GM19463 (cell line): Measurements from ENCODE around the gene WSB1.

Source experiments
- ATAC-seq: cut with Tn5 transposase; IDR thresholded peaks from one replicate; pipeline ENCODE4 v1.9.1; 2021; ENCODE audit warnings: mild to moderate bottlenecking, moderate library complexity; ENCODE audit not compliant: unreplicated experiment

WSB1 gene

DNA sequence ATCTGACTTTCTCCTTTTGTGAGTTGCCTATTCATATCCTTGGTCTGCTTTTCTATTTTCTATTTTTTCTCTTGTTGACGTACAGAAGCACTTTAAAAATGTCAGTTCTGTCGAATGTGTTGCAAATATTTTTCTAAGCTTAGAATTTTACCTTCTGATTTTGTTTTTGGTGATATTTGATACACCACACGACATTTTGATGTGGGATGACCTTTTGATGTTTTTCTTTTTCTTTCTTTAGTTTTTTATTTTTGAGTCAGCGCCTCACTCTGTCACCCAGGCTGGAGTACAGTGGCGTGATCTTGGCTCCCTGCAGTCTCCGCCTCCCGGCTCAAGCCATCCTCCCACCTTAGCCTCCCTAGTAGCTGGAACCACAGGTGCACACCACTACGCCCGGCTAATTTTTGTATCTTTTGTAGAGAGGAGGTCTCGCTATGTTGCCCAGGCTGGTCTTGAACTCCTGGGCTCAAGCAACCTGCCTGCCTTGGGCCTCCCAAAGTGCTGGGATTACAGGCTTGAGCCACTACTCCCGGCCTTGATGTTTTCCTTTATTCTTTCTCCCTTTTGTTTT lies 39.6 kb downstream of the WSB1 start:
- ATAC-seq, result no peak

DNA sequence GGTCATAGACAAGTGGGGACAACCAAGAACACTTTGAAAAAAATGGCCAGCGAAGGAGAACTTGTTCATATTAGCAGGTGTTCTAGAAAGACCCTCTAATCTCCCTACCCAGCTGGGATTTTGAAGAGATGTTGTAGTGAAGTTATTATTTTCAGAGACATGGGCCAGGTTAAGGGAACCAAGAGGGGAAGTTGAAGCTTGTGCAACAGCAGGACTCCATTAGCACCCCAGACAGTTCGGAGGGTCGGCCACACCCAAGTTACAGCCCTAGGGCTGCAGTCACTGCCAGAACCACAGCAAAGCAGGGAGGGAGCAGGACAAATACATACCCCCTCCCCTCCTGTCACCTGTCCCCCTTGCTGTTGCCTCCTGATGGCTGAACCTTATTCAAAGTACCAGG lies 42.3 kb downstream of the WSB1 start:
- ATAC-seq, result no peak

DNA sequence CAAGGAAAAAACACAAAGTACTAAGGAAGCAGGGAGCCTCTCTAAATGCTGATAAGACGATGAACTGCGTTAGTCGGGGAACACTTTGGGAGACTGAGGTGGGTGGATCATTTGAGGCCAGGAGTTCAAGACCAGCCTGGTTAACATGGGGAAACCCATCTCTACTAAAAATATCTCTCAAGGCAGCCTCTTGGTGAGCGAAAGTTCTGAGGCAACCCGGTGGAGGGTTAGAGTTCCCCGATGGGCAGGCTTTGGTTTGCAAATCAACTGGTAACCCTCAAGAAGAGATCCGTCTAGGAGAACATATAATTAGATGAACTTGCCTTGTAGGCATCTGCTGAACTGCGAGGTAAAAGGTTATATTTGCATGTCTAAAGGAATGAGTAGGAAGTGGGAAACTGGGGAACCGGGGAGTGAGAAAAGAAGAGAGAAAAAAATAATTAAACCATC lies 44.6 kb downstream of the WSB1 start:
- peak; percentile 80 for ATAC-seq

DNA sequence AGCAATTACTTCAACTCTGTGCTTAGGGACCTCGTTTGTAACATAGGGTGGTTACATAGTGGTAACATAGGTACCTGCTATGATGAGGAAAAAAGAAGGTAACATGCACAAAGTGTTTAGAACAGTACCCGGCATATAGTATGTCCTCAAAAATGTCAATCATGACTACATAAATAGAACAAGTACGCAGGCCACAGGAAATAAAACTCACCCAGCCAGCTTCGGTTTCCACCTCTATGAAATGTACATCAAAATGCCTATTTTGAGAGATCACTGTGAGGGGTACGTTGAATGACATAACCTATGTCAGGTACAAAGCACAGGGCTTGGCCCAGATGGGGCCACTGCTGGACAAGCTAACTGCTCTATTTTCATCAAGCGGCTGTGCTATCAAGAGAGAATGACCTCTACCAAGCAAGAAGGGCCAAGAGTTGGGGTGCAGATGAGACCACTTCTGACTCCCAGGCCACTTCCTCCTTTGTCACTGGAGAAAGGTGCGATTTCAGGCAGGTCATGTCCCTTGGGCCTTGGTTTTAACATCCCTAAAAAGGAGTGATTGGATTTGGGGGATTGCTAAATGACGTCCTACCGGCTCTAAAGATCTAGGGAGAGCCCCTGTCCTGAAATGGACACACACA lies 45.4 kb downstream of the WSB1 start:
- ATAC-seq, result peak; percentile 43

DNA sequence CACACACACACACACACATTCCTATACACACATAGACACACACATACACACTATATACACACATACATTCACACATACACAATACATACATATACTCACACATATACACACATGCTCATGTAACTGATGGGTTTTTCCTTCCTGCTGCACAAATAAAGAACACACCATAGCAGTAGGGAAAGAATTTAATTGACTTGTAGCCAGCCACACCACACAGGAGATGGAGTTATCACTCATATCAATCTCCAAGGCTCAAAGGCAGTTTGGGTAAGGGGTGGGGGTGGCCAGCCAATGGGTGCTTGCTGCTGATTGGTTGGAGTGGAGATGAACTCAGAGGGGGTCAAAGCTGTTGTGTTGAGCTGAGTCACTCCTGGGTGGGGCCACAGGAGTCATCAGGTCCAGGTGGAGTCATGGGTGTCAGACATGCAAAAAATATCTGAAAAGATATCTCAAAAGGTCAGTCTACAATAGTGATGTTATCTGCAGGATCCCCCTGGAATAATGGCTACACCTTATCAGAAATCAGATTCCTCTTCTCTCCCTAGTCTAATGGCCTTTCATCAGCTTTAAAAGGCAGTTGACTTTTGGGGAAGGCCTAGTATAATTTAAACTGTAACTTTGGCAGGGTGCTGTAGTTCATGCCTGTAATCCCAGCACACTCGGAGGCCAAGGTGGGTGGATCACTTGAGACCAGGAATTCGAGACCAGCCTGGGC lies 46.1 kb downstream of the WSB1 start:
- no peak for ATAC-seq

DNA sequence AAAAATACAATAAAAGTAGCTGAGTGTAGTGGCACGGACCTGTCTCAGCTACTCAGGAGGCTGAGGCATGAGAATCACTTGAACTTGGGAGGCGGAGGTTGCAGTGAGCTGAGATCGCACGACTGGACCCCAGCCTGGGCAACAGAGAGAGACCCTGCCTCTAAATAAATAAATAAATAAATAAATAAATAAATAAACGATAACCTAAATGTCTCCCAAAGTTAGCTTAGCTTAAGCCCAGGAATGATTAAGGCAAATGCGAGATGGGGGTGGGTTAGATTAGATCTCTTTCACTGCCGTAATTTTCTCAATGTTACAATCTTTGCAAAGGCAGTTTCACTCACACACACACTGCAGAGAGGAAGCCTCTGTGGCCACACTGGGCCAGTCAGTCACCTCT lies 46.7 kb downstream of the WSB1 start:
- ATAC-seq, result no peak

DNA sequence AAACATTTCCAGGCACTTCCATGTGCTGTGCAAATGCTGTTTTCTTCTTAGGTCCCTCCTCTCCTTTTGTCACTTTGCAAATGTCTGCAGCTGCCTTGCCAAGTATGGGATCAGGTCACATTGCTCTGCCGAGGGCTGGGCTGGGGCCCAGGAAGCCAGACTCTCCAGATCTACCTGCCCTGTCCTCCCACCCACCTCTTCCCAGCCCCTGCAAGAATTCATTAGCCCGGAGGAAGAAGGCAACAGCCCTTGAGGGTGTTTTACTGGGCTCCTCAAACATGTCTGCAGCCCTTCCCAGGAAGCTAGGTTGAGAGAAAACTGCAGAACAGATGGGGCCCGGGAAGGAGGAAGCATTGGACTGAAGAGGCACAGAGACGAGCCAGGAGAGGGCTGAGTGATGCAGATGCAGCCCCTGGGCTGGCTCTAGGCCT lies 47.1 kb downstream of the WSB1 start:
- ATAC-seq, result no peak

DNA sequence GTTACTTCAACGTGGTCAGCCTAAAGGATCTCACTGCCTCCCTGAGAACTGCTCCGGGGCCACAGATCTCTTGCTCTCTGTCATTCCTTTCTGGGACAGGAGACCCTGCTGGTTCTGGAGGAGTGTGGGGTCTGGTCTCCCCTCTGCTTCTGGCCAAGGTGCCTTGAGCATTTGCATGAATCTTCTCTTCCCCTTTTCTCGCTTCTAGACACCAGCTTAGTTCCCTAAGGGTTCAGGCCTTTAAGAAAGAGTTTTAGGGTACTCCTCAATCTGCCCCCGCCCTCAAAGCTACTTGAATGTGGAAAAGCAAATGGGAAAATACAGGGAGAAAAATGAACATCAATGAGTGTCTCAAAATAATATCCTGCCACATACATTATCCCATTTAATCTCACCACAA lies 48.1 kb downstream of the WSB1 start:
- no peak for ATAC-seq

DNA sequence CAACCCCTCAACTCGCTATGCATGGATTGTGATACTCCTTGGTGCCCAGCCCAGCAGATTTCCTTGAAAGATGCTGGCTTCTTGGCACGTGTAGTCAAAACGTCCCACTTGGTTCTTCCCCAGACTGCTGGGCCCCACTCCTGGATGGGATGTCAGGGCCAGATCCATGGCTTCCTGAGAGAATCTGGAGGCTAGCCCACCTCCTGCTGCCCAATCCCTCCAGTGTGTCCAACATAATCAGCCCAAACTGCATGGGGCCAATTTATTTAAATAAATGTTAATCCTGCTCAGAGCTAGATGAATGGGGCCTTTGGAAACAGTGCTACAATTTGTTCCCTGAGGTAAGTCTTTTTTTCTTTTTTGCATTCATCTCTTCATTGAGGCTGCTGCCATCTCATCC lies 49.4 kb downstream of the WSB1 start:
- ATAC-seq, result no peak

DNA sequence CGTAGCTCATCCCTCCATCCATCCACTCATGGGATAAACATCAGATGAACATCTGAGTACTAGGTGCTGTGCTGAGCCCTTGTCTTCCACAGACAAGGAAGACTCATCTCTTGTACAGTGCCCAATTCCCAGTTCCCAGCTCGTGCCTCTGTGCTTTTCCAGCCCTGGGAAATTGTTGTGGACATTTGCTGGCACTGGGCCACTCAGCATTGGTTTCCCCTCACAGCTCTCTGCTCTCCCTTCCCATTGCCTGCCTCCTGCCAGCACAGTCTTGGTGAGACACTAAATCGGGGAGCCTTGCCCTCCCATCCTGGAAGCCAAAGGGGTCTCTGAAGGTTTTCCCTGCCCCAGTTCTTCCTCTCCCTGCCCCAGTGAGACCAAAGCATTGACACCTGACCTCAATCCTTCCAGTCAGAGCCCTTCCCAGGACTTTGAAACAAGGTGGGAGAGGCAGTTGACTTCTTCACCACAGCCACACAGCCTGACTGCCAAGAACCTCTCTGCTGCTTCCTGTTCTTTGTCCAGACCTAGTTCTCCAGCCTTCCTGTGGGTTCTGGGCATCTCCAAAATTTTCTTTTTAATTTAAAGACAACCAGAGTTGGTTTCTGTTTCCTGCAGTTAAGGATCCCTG lies 50.2 kb downstream of the WSB1 start:
- no peak for ATAC-seq

DNA sequence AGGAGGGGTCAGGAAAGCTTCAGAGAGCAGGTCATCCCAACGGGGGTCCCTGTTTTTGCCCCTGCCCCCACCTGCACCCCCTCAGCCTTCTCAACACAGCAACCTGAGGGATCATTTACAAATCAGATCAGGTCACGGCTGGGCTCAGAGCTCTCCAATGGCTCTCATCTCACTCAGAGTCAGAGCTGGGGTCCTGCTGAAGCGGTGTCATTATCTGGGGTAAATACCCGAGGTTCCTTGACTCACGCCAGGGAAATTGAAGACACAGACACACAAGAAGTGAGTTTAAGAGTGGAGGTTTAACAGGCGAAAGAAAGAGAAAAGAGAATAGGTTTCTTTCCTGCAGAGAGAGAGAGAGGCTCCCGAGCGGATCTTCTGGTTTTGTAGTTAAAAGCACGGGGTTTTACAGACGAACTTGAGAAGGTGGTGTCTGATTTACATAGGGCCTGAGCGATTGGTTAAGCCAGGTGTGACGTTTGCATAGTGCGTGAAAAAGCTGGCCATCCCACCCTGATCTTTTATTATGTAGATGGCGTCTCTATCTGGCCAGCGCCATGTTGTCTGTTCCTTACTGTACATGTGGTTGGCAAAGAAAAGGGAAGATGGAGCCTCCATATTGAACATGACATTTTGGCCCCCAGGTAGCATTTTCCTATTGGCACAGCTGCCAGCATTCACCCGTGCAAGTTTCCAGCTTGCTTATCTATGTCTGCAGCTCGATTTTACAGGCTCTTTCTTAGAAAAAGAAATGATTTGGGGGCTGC lies 51.4 kb downstream of the WSB1 start:
- ATAC-seq, result no peak

DNA sequence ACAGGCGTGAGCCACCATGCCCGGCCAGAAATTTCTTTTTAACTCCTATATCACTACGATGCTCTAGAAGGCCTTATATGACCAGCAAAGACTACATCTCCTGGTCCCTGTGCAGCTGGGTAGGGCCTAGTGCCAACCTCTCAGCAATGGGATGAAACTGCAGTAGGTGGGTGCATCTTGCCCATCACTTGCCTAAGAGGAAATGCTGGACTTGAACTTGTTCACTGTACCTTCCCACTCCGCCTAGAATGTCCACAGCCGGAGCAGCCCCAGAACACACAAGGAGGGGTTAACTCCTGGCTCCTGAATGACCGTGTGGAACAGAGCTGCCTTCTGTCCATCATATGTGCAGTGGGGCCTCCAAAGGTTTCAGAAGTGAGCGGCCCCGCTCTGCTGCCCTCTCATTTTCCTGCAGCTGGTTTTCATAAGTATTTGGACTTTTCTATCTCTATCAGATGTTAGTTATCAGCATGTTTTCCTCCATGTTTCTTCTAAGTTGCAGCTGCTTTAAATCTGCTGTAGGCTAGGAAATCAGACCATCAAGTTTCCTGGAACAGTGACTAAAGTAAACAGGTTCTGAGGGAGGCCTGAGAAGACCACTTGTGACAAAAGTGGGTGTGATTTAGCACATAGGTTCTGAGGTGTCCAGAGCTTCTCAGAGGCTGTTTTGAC lies 52.5 kb downstream of the WSB1 start:
- no peak for ATAC-seq

DNA sequence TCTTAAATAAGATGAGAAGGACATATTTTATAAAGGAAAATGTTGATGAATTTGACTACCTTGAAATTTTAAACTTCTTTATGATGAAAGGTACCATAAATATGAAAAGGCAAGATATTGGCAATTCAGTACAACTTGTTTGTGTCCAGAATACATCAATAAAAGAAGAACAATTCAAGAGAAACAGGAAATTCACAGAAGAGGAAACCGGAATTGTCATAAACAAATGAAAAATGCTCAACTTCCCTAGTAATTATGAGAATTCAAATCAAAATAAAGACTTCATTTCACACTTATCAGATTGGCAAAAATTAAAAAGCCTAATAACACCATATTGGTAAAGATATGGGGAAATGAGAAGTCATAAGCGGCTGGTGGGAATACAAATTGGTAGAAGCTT lies 54.3 kb downstream of the WSB1 start:
- no peak for ATAC-seq

DNA sequence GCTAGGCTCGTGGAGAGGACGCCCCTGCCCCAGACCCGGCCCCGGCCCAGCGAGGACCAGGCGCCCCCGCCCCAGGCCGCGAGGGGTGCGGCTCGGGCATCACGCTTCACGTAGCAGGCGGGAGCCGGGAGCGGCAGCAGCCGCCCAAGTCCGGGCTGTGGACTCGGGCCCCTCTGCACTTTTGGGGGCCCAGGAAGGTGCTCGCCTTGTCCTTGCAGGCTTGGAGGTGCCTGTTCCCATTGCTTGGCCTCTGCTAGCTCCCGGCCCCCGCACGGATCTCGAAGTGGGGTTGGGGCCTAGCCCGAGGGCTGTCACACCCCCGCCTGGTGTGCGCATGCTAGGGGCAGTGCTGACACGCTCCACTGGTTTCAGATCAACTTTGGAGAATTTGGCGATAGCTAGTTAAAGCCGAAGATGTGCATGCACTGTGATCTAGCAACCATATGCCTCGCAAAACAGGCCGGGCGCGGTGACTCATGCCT lies 55.7 kb downstream of the WSB1 start:
- no peak for ATAC-seq

DNA sequence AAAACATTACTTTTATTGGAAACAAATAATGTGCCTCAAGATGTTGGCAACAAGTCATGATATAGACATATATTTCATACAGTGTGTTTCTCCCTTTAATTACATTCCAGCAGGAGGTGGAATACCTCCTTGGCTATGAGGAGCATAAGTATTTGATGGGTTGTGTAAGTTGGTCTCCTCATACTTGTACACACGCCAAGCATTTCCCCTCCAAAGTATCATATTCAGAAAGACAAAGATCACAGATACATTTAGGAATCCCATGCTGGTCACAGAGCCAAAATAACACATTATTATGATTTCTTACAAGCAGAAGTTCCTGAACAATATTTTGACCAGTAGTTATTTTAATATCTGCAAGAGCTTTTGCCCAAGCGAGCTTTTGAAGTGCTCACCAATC lies 57.8 kb downstream of the WSB1 start:
- ATAC-seq, result no peak

DNA sequence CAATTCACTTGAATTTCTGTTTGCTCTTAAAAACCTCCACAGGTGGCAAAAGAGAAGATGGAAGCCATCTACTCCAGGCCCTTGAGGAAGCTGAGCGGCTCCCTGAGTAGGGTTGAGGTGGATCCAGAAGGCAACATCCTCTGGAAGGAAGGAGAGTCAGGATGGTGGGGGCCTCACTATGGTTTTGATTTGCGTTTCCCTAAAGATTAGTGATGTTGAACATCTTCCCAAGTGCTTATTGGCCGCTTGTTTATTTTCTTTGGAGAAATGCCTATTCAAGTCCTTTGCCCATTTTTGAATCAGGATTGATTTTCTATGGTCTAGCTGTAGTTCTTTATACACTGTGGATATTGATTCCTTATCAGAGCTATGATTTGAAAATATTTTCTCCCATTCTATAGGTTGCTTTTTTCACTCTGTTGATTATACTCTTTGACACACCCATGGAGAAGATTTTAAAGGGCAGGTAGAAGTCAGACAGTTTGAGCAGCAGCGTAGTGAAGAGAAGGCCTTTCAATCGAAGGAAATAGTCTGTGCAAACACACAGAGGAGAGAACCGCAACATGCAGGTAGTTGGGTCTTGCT lies 58.6 kb downstream of the WSB1 start:
- ATAC-seq, result no peak

DNA sequence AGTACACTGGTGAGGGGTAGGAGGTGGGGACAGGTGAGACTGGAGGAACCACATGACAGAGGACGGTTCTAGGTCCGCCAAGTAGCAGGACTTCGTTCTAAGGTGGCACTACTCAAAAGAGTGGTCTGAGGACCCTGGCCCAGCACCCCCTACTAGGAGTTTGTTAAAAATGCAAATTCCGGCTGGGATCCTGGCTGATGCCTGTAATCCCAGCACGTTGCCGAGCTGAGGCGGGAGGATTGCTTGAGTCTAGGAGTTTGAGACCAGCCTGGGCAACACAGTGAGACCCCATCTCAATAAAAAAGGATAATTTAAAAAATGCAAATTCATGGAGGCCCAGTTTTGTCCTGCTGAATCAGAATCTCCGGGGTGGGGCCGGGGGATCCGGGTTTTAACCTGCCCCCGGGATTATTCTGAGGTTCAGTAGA lies 59.1 kb downstream of the WSB1 start:
- no peak for ATAC-seq

DNA sequence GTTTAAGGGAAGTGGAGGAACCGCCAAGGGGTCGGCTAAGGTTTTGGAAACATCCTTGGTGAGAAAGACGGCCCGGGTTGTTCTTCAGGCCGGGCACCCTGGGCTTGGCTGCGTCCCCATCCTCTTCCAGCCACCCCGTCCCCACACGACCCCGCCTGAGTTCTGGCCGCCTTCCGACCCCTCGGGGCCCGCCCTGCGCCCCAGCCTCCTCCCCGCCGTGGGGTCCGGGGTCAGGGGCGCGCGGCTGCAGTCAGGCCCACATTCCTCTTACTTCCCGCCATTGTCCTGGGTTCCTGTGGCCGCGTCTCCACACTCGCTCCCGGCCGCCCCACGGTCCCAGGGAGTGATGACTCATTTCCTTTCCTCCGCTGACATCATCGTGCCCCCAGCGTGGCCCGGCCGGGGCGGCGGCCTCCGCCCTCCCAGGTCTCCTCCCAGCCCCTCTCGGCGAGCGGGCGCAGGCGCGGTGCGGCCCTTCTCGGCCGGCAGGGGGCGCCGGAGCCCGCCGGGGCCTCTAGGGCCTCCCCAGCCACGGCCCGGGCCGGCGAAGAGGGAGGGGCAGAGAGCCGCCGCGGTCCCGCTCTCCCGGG lies 59.6 kb downstream of the WSB1 start:
- ATAC-seq, result peak; percentile 81

DNA sequence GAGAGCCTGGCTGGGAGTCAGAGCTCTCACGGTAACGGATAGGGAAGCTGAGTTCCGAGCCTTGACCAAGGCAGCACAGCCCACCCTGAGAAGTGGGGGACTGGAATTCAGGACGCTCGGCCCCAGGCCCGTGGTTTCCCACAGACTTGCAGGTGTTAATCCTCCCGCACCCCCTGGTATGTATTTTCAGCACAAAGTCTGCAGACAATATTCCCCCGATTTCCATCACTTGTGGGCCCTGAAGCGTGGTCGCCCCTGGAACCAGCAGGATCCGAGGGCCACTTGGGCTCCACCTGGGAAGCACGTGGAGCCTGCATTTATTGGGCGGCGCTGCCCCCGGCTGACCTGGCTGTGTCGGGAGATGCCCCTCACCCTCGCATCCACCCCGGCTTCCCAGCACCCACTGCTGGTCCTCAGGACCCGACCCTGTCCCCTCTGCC lies 60.2 kb downstream of the WSB1 start:
- ATAC-seq, result no peak
